Measurements from ENCODE around the gene PIERCE2.
"Not testable (repeated sequence)": the region's sequence is repeated elsewhere in the genome, so short reads cannot be mapped to it uniquely, and the experiment has no call there.

The PIERCE2 gene

DNA sequence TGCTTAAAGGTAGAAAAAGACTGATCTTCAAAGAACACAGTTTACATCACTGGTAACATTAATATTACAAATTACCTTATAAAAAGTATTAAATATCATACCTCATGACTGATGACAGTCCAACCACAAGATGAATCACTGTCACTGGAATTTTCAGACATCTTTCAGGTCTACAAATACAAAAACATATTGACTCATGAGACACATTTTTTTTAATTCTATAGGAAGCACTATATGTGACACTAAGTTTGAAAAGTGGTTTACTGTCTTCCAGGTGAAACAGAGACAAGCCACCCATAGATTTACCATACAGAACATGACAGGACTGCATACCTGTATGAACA, 19.1 kb upstream of the PIERCE2 start:
- Histone ChIP-seq H3K4me3 (ENCODE audit: extremely low read depth, insufficient read depth, low read length, poor library complexity, severe bottlenecking) (no peak overlapping the region), H3K4me1 (ENCODE audit: control insufficient read depth, insufficient read depth, low read length, poor library complexity, severe bottlenecking) (no peaks in the 10 kb centered on the region), H3K36me3 (ENCODE audit: control insufficient read depth, insufficient read depth, low read length) (no peaks in the 10 kb centered on the region), H3K9me3 (ENCODE audit: control insufficient read depth, low read length) (no peaks in the 10 kb centered on the region), H3K27ac (ENCODE audit: low read depth, low read length, severe bottlenecking) (no peak overlapping the region)

DNA sequence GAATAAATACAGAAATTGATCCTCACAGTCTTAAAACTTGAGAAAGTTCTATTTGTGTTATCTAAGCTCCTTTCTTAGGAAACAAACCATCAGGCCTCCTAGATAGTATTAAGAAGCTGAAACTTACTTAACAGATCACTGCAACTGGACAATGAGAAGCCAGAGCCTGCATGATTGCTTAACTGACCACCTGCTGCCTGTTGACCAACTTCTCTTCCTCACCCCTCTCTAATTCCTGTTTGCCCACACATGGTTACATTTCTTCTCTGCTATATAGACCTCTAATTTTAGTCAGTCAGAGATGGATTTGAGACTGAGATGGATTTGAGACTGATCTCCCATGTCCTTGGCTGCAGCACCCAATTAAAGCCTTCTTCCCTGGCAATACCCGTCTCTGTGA, 13.6 kb upstream of the PIERCE2 start:
- H3K27ac ChIP-seq (ENCODE audit: low read depth, low read length, severe bottlenecking), result no peak overlapping the region
- H3K4me3 ChIP-seq (ENCODE audit: extremely low read depth, insufficient read depth, low read length, poor library complexity, severe bottlenecking), result no peak overlapping the region
- H3K36me3 ChIP-seq (ENCODE audit: control insufficient read depth, insufficient read depth, low read length), result no peaks in the 10 kb centered on the region
- H3K4me1 ChIP-seq (ENCODE audit: control insufficient read depth, insufficient read depth, low read length, poor library complexity, severe bottlenecking), result no peaks in the 10 kb centered on the region
- H3K9me3 ChIP-seq (ENCODE audit: control insufficient read depth, low read length), result peaks cover 4% of the 10 kb centered on the region
- WGBS, 2 experiments (ENCODE audit: insufficient coverage in 2 of 2), result 100% methylated on average over 1 of the region's 1 CpG

- Histone ChIP-seq H3K36me3 (ENCODE audit: control insufficient read depth, insufficient read depth, low read length) (no peaks in the 10 kb centered on the region), H3K27ac (ENCODE audit: low read depth, low read length, severe bottlenecking) (no peak overlapping the region), H3K4me3 (ENCODE audit: extremely low read depth, insufficient read depth, low read length, poor library complexity, severe bottlenecking) (no peak overlapping the region), H3K4me1 (ENCODE audit: control insufficient read depth, insufficient read depth, low read length, poor library complexity, severe bottlenecking) (no peaks in the 10 kb centered on the region), H3K9me3 (ENCODE audit: control insufficient read depth, low read length) (peaks cover 4% of the 10 kb centered on the region)
- 88 to 97% methylated on average over 4 to 5 of the region's 5 CpGs for WGBS, 2 experiments (ENCODE audit: insufficient coverage in 2 of 2)
Measured at GRCh38 chr15:55398243-55398642, 10.1 kb upstream of the PIERCE2 start.

DNA sequence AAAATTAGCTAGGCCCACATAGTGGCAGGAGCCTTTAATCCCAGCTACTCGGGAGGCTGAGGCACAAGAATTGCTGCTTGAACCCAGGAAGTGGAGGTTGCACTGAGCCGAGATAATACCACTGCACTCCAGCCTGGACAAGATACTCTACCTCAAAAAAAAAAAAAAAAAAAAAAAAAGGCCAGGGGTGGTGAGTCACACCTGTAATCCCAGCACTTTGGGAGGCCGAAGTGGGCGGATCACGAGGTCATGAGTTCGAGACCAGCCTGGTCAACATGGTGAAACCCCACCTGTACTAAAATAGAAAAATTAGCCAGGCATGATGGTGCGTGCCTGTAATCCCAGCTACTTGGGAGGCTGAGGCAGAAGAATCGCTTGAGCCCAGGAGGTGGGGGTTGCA, 8.2 kb upstream of the PIERCE2 start:
- not testable (repeated sequence) for H3K4me3 ChIP-seq (ENCODE audit: extremely low read depth, insufficient read depth, low read length, poor library complexity, severe bottlenecking); H3K36me3 ChIP-seq (ENCODE audit: control insufficient read depth, insufficient read depth, low read length); H3K27ac ChIP-seq (ENCODE audit: low read depth, low read length, severe bottlenecking); H3K4me1 ChIP-seq (ENCODE audit: control insufficient read depth, insufficient read depth, low read length, poor library complexity, severe bottlenecking); H3K9me3 ChIP-seq (ENCODE audit: control insufficient read depth, low read length)
- WGBS, 2 experiments (ENCODE audit: insufficient coverage in 2 of 2), result 43 to 60% methylated on average over 2 to 5 of the region's 8 CpGs

DNA sequence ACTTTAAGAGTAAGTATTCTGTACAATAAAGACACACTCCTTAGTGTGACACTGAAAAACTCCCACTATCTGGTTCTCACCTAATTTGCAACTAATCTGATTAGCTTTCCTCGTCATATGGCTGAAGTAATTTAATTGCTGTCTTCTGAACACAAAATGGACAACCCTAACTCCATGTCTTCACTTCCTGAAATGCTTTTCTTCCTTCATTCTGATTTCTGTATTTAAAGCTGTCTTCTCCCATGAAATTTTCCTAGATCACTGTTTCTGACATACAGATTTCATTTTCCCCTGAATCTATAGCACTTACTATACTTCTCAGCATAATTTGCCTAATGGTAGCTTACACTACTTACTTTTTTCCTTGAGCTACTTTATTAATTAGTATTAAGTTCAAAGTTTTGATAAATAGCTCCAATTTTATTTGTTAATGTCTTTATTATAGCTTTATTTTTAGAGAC, 6.5 kb upstream of the PIERCE2 start:
- Histone ChIP-seq H3K9me3 (ENCODE audit: control insufficient read depth, low read length) (no peaks in the 10 kb centered on the region), H3K4me3 (ENCODE audit: extremely low read depth, insufficient read depth, low read length, poor library complexity, severe bottlenecking) (no peak overlapping the region), H3K4me1 (ENCODE audit: control insufficient read depth, insufficient read depth, low read length, poor library complexity, severe bottlenecking) (no peaks in the 10 kb centered on the region), H3K27ac (ENCODE audit: low read depth, low read length, severe bottlenecking) (no peak overlapping the region), H3K36me3 (ENCODE audit: control insufficient read depth, insufficient read depth, low read length) (no peaks in the 10 kb centered on the region)
- WGBS, 2 experiments (ENCODE audit: insufficient coverage in 2 of 2), result 91 to 100% methylated on average over 1 of the region's 1 CpG

DNA sequence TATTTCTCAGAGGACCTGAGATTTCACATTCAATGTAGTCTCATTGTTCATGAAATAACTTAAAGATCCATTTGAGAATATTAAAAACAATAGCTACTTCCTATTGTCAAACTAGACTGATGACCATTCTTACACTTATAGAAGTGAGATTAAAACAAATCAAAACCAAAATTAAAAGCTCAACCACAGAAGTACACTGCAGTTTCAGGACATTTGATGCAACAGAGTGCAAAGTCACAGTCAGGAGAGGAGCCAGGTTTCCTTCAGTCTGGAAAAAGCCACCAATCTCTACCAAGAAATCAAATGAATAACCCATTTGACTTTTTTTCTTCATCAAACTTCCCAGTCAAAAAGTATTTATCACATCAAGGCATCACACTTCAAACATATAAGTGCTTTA, 5.6 kb upstream of the PIERCE2 start:
- H3K4me1 ChIP-seq (ENCODE audit: control insufficient read depth, insufficient read depth, low read length, poor library complexity, severe bottlenecking), result no peaks in the 10 kb centered on the region
- no peak overlapping the region for H3K4me3 ChIP-seq (ENCODE audit: extremely low read depth, insufficient read depth, low read length, poor library complexity, severe bottlenecking)
- no peaks in the 10 kb centered on the region for H3K9me3 ChIP-seq (ENCODE audit: control insufficient read depth, low read length)
- no peak overlapping the region for H3K27ac ChIP-seq (ENCODE audit: low read depth, low read length, severe bottlenecking)
- no peaks in the 10 kb centered on the region for H3K36me3 ChIP-seq (ENCODE audit: control insufficient read depth, insufficient read depth, low read length)

DNA sequence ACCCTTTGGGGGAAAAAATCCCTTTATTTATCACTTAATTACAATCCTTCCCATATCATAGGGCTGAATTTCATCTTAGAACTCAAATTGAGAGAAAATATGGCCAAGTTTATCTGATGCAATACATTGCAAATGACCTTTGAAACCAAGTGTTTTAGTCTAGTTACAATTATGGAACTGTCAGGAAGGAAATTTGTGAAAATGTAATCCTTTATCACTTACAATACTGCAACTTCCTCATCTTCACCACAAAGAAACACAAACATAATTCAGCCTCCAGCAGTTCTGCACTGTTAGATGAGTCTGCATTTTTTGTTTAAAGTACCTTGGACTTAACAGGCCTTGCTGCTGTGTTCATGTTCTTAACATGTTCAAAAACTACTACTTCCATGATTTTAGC, 4.8 kb upstream of the PIERCE2 start:
- no peaks in the 10 kb centered on the region for H3K36me3 ChIP-seq (ENCODE audit: control insufficient read depth, insufficient read depth, low read length)
- H3K4me3 ChIP-seq (ENCODE audit: extremely low read depth, insufficient read depth, low read length, poor library complexity, severe bottlenecking), result no peak overlapping the region
- H3K4me1 ChIP-seq (ENCODE audit: control insufficient read depth, insufficient read depth, low read length, poor library complexity, severe bottlenecking), result no peaks in the 10 kb centered on the region
- no peaks in the 10 kb centered on the region for H3K9me3 ChIP-seq (ENCODE audit: control insufficient read depth, low read length)
- H3K27ac ChIP-seq (ENCODE audit: low read depth, low read length, severe bottlenecking), result no peak overlapping the region

DNA sequence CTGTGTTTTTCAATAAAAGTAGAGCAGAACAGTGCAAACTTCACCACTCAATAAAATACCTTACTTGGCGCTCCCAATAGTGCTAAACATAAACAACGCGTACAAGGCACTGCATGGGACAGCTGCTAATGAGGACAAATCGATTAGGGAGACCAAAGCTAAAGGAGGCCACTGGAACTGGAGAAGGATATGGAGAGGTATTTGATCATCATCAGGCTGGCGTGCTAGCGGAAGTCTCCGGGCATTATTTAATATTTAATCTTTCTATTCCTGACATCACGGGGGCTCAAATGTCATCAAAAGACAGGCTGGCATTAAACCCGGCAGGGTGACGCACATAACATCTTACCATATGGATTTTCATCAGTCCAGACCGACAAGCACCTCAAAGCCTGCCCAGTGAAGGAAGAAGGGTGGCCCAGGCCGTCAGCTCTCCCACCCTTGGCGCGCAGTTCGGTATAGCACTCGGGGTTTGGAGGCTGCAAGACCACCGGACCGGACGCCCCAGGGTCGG, 740 bp upstream of the PIERCE2 start:
- 9 to 31% methylated on average over 10 to 16 of the region's 20 CpGs for WGBS, 2 experiments (ENCODE audit: insufficient coverage in 2 of 2)
- no peaks in the 10 kb centered on the region for H3K36me3 ChIP-seq (ENCODE audit: control insufficient read depth, insufficient read depth, low read length)
- no peaks in the 10 kb centered on the region for H3K9me3 ChIP-seq (ENCODE audit: control insufficient read depth, low read length)
- peak overlapping the region; percentile 90 for H3K27ac ChIP-seq (ENCODE audit: low read depth, low read length, severe bottlenecking)
- peak overlapping the region; percentile 66 for H3K4me3 ChIP-seq (ENCODE audit: extremely low read depth, insufficient read depth, low read length, poor library complexity, severe bottlenecking)
- H3K4me1 ChIP-seq (ENCODE audit: control insufficient read depth, insufficient read depth, low read length, poor library complexity, severe bottlenecking), result no peaks in the 10 kb centered on the region

- Histone ChIP-seq H3K4me3 (ENCODE audit: extremely low read depth, insufficient read depth, low read length, poor library complexity, severe bottlenecking) (peak overlapping the region; percentile 66), H3K27ac (ENCODE audit: low read depth, low read length, severe bottlenecking) (peak overlapping the region; percentile 87)
- H3K36me3 ChIP-seq (ENCODE audit: control insufficient read depth, insufficient read depth, low read length); H3K9me3 ChIP-seq (ENCODE audit: control insufficient read depth, low read length); H3K4me1 ChIP-seq (ENCODE audit: control insufficient read depth, insufficient read depth, low read length, poor library complexity, severe bottlenecking): not testable (repeated sequence)
- WGBS, 2 experiments (ENCODE audit: insufficient coverage in 2 of 2), result 82% methylated on average over 9 to 11 of the region's 14 CpGs
Measured at GRCh38 chr15:55408976-55409375, 681 bp downstream of the PIERCE2 start.

GRCh38 chr15:55417678-55418077, 9.4 kb downstream of the PIERCE2 start:
- H3K9me3 ChIP-seq (ENCODE audit: control insufficient read depth, low read length); H3K4me3 ChIP-seq (ENCODE audit: extremely low read depth, insufficient read depth, low read length, poor library complexity, severe bottlenecking); H3K27ac ChIP-seq (ENCODE audit: low read depth, low read length, severe bottlenecking); H3K36me3 ChIP-seq (ENCODE audit: control insufficient read depth, insufficient read depth, low read length); H3K4me1 ChIP-seq (ENCODE audit: control insufficient read depth, insufficient read depth, low read length, poor library complexity, severe bottlenecking): not testable (repeated sequence)
- 51 to 70% methylated on average over 5 to 7 of the region's 8 CpGs for WGBS, 2 experiments (ENCODE audit: insufficient coverage in 2 of 2)

DNA sequence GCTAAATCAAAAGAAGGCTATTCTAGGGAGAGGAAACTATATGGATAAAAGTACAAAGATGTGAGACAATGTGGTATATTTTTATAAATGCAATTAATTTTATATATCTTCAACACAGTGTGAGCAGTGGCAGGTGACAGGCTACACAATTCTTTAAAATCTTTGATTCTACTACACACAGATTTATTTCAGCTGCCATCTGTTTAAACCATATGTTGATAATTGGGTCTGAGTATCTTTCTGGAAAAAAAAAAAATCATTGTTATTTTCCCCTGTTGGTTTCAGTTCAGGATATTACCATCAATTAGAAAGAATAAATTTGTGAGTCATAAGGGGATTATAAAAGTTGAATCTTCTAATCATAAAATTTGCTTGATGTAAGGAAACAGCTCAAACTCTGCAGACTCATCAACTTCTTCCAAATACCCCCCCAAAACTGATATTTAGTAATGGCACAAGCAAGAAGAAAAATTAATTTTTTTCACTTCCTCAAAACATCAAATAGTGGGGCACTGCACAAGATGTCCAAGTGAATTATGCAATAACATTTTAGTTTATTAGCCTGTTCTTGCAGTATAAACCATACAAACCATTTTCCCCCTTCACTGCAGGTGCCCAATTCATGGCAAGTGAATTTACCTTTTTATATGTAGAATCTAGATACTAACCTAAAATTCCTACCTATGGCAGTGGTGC, 12.0 kb downstream of the PIERCE2 start:
- H3K9me3 ChIP-seq (ENCODE audit: control insufficient read depth, low read length), result no peaks in the 10 kb centered on the region
- H3K4me3 ChIP-seq (ENCODE audit: extremely low read depth, insufficient read depth, low read length, poor library complexity, severe bottlenecking), result no peak overlapping the region
- H3K4me1 ChIP-seq (ENCODE audit: control insufficient read depth, insufficient read depth, low read length, poor library complexity, severe bottlenecking), result no peaks in the 10 kb centered on the region
- H3K36me3 ChIP-seq (ENCODE audit: control insufficient read depth, insufficient read depth, low read length), result no peaks in the 10 kb centered on the region
- no peak overlapping the region for H3K27ac ChIP-seq (ENCODE audit: low read depth, low read length, severe bottlenecking)

All from mesodermal cell (in vitro differentiated cells).